Stimulated activated CD4-positive, alpha-beta T cell treated with anti-CD3 and anti-CD28 coated beads, Interleukin-4, amount 100 ng/mL, for 48 hours (primary cell): ENCODE results near the gene NKX2-2.

Experiments
- DNase-seq, 2 donors: peaks; one replicate each; pipeline ENCODE4 v3.0.0-alpha.2; 2020; ENCODE audit warnings: low read depth in 2 of 2

NKX2-2 gene

DNA sequence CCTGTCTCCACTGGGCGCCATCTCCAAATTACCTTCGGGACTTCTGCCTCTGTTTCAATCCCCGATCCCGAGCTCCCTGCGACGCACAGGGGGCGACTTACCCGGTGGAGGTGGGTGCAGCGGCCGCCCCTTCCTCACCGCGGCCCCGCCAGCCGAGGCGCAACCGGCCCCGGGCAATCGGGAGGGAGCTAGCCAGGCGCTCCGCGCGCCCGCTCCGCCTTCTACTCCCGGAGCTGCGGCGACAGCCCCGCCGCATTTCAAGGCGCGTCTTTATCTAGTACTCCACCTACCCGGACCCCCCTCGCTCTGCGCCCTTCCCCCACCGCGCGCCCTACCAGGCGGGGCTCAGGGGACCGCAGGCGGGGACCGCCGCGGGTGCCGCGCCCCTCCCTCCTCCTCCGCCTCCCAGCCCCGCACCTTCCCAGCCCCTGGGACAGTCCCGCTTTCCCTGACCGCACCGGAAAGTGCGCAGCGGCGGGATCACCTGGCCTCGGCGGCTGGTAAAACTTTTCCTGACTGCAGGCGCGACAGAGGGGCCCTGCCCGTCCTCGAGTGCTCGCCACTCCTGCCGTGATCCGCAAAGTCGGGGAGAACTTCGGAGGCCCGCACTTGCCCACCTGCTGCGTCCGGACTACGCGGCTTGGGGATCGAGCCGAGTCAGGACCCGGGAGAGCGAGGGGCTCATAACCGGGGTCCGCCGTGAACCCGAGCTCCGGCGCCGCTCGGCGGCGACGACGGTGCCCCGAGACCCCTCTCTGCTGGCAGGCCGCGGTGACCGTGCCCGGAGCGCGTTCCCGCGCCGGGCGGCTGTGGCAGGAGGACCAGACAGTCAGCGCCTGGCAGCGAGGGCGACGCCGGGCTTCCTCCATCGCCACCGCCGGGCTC lies 8.0 kb upstream of the NKX2-2 start:
- no peak for DNase-seq

DNA sequence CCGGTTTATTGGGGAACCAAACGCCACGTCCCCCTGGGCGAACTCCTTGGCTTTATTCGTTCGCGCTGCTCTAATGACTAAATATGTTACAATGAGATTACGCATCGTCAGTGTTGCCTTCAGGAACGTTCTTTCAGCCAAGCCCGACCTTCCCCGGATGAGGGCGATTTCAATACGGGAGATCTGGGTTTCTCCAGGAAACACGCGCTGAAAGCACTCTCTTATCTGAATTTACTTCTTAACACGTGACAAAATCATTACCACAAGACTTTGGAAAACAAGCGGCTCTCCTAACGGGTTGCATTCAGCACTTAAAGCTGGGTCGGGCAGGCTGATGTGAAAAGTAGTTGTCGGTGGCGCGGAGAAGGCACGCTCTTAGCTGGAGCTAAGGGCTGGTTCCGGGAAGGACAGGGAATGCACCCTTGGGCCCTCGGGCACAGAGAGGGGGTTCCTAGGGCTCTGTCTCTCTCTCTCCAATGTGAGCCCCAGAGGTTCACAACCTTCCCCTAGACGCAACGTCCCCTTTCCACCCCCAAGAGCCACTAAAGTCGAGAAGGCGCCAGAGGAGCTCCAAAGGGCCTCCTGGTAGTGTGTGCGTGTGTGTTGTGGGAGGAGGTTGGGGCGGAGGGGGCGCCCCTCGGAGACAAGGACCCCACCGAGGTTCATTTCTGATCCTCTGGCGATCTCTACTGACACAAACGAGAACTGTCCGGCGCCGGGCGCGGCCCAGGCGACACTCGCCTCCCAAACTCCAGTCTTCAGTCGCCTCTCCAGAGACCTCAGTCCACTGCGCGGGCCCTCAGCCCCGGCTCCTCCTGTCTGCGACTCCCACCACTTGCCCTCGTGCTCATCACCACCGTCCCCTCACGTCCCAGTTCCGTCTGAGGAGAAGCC lies 7.1 kb upstream of the NKX2-2 start:
- no peak for DNase-seq

DNA sequence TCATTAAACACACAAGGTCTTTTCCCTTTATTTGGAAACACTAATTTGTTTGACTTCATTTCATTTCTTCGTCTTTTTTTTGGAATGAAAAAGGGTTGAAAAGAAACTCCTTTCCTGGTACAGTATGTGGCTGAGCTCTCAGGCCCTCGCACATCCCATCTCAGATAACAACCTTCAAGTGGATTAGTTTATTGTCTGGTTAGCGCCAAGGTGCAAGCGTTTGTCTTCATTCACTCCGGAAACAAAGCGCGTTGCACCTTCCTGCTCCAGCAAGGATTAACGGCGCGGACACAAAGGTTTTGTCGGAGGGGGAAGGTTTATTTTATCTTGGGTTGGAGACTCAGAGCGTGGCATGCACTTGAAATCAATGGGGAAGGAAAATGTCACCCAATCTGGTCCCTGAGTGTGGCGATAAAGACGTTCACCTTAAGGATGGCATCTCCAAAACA lies 5.3 kb upstream of the NKX2-2 start:
- DNase-seq, result no peak

DNA sequence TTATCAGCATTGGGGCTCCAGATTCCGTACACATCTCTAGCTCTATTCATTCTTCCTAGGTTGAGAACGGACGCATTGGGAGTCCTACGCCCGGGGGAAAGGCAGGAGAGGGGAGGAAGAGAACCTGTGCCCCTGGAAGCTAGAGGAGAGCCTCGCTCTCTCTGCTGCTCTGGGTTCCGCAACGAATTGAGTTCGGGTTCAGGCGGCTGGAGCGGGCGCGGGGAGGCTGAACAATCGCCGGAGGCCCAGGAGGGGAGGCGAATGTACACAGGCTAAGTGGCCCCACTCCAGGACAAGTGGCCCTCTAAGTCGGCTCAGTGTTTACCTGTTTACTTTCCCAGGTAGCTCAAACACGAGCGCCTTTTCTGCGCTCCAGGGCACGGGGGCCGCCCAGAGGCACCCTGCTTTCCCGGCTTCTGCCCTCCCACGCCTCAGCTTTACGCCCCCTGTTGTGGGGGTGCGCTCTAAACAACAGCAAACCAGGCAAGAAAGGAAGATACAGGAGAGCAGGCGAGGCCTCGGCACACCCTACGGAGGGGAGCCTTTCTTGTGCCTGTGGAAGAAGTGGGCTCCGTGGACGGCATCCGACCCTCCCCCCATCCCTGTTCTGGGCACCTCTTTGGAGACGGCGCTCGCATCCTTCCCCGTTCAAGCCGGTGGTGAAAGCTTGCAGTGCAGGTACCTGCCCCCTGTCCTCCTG lies 4.6 kb upstream of the NKX2-2 start:
- no peak for DNase-seq

DNA sequence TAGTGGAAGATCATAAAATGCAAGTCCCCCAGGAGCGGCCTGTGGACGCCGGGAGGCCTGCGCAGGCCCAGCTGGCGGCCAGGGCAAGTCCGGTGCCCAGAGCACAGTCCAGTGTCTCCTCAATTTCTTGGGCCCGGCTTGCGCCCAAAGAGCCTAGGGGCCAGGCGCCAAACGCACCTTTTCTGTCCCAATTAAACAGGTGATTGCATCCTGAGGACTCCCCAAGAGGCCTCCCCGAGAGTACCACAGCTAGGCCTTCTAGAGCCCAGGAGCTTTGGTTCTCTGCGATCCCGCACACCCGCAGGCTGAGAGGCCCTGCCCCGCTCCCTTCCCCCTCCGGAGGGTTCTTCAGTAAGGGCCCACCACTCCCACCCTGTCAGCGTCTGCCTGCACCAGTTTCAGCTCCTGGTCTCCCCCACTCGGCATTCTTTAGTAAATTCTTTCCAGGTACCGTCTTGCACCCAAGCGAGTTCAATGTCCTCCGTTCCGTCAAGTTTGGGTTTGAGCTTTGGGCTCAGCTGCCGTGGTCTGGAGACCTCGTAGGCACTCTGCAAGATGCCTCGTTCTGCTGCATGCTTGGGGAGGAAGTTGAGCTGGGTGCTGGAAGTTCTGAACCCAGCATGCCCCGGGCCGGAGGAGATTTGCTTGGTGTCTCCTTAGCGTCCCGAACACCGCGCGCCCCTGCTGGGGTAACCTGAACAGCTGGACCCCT lies 3.9 kb upstream of the NKX2-2 start:
- DNase-seq, result no peak

DNA sequence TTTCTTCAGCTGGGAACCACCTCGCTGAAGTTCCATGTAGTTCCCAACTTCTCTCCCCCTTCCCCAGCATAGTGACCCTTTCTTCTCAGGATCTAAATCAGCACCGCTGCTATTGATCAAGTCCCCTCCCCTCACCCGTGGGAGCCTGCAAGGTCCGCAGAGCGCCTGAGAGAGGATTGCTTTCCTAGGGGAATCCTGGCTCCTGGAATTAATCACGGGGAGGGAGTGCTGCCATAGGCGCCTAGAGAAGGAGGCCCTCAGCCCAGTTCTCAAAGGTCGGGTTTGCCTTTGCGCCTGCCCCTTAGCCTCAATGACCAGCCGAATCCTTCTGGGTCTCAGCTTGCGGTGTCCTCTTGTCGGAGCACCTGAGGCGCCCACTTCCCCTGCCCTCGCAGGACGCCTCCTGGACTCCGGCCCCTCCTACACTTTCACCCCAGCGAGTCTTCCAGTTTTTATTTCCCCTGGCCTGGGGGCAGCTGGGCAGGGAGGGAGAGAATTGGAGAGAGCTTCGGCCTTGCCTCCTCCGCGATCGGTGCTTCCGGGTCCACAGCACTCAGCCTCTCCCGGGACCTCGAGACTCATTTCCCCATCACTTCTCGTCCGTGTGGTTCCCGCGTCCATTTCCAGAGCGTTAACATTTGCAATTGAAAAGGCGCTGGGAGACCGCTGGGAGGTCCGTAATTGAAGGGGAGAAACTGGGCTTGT lies 3.1 kb upstream of the NKX2-2 start:
- no peak for DNase-seq

DNA sequence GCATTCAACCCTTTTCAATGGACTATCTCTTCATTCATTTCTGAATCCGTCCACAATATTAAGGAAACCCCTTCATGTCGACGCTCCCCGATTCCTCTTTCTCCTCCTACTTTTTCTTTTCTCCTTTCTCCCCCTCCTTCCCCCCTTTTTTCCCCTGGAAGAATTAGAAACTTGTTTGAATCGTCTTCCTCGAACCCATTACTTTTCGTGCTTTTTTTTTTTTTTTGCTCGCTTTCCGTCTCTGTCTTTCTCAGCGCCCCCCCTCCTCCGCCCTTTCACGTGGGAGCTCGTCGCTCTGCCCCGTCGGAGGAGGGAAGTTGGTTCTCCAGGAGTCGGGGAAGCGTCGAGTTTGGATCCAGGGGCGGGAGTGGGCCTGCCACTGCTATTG lies 2.3 kb upstream of the NKX2-2 start:
- no peak for DNase-seq

DNA sequence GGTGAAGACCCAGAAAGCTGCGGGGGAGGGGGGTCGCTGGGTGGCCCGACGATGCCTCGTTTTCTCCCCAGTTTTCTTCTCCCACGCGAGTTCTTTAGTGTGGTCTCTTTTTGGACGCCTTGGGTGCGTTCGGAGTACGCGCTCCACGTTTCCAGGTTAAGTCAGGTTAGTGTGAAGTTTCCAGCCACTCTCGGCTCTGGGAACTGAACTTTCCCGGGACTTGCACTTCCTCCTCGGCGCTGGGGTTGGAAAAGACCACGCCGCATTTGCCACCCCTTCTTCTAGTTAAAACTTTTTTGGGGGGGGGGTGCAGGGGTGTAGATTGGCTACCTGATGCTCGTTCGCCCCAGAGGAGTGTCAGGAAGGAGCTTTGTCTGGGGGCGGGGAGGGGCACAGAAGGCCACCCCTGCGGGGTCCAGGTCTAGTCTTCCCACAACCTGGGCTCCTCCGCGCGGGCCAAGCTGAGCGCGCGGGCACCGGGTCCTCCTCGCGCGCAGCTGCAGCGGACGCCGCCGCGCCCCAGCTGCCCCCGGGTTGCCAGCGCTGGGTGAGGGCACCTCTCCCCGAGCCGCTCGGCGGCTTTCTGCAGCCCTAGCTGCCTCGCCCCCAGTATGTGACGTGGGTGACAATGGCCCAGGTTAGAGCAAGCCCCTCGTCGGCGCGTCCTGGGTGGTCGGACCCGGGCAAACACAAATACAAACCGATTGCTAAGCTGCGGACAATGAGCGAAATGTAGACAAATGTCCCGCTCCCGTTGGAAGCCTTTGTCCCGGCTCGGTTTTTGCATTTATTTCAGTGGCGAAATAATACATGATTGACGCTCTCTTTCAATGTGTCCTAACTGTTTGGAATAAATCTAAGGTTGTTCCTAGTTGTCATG lies 1.7 kb upstream of the NKX2-2 start:
- DNase-seq, result no peak

DNA sequence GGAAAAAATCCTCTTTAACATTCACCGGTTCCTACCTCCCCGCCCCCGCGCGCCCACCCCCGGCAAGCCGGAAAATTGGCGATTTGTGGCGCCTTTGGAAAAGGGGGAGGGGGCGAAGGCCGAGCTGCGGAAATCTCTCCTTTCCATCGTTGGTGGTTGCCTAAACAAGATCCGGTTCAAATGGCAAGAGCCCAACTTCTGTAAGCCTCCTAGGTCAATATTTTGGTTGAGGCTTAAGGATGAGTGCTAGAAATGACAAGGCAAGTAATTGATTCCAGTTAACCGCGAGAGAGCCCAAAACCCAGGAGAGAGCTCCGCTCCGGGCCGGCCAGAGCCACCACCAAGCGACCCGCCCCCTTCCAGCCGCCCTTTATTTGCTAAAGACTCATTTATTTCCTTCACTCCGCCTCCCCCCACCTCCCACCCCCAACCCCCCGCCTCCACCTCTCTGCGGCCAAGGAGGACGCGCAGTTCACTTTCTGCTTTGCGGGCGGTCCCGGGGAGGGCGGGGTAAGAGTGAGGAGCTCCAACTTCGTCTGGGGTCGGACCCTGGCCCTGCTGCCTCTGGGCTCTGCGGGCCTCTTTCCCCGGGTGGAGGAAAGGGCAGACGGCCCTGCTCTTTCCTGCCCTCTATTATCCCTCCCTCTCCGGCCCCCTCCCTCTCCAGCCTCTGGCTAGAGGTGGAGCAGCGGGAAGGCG lies 838 bp upstream of the NKX2-2 start:
- no peak for DNase-seq

DNA sequence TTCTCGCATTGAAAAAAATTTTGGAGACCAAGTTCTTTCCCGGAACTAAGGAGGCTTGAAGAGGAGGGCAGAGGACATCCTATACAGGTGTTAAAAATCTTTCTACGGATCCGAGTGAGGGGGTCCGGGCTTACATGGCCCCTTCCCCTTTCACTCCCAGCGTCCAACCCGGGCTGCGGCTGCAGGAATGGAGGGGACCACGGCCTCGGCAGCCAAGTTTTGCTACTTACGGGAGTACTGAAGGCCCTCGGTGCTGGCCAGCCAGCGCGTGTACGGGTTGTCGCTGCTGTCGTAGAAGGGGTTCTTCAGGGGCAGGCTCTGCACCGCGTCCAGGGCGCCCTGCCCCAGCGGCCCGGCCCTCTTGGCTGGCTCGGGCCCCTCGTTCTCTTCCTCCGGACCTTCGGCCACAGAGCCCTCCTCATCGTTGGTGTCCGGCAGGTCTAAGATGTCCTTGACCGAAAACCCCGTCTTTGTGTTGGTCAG lies 642 bp downstream of the NKX2-2 start:
- DNase-seq, result no peak

DNA sequence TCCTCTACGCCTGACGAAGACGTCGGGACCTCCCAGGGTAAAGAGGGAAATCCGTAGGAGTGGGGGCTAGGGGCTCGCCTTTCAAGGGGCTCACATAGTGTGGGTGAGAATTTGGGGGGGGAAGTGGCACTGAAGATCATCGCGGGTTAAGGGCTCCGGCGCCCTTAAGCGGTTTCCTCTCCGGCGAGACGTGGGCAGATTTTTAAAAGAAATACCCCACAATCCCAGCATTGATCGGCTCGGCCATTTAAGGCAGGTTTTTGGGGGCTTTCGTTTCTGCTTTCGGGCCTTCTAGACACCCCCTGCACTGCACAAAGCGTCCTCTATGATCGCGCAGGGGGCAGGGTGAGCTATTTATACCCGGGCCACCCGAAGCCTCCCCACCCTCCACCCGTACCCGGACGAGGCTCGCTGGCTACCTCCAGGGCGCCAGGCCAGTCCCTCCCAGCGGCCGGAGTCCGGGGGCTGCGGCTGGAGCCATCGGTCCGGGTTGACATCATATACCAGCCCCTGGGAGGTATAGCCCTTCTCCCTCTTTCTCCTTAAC lies 1.2 kb downstream of the NKX2-2 start:
- no peak for DNase-seq

DNA sequence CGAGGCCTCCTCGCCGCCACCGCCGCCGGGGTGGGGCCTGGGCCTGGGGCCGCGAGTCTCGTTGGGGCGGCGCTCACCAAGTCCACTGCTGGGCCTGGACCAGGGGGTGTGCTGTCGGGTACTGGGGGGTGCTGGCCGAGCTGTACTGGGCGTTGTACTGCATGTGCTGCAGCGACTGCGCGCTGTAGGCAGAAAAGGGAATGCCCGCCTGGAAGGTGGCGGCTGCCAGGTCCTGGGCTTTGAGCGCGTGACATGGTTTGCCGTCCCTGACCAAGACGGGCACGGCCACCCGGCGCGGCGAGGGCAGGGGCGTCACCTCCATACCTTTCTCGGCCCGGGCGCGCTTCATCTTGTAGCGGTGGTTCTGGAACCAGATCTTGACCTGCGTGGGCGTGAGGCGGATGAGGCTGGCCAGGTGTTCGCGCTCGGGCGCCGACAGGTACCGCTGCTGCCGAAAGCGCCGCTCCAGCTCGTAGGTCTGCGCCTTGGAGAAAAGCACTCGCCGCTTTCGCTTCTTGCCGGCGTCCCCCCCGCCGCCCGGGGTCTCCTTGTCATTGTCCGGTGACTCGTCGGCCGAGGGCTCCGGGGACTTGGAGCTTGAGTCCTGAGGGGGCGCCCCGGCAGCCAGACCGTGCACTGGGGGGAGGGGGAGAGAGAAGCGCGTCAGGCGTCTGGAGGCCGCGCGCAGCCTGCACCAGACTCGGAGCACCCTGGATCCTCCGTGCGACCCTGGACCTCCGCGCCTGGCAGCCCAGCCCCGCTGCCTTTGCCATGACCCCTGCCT lies 1.8 kb downstream of the NKX2-2 start:
- no peak for DNase-seq

DNA sequence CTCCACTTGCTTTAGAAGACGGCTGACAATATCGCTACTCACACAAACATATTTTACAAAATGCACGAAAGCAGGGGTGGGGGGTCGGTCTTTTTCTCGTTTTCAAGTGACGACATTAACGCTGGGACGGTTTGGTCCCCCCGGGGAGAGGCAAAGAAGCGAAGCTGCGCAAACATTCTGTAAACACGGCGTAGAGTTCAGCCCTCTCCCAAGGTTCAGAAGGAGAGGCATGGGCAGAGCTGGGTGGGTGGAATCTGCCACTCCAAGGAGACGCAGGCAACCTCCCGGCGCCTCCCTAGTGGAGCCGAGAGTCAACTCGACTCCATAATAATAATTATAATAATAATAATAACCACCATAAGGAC lies 2.4 kb downstream of the NKX2-2 start:
- DNase-seq, result no peak

DNA sequence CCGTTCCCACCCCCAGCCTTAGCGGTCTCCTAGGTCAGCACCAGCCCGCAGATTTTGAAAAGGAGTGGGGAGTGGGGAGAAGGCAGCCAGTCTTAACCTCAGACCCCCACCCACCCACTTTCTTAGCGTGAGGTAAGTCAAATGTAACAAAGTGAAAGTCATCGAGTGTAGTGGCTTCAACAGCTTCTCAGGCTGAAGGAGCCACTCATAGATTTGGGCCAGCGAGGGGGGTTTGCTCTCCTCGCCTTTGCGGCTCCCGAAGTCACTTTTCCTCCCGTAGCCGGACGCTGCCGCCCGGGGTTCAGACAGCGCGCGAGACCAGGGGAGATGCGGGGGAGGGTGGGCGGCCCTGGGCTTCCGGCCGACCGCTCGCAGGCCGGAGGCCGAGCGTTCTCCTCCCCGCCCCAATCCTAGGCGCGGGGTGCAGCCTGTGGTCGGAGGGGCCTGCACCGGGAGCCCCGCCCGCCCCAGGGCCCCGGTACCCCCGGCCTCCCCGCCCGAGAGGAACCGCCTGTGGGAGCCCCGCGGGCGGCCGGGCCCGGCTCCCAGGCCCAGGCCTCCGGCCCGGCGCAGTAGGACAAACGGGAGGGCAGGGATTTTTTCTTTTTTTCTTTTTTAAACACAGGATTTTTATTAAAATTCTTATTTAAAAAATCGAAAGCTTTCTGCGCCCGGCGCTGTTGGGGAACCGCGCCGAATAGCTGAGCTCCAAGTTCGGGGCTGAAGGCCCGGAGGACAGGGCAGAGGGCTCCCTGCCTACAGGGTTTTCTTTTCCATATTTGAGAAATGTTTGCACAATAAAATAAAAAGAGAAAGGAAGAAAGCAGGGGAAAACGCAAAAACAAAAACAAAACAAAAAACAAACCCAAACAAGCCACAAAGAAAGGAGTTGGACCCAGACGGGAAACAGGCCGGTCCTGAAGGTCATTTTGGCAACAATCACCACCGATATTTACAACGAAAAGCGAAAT lies 3.2 kb downstream of the NKX2-2 start:
- no peak for DNase-seq

DNA sequence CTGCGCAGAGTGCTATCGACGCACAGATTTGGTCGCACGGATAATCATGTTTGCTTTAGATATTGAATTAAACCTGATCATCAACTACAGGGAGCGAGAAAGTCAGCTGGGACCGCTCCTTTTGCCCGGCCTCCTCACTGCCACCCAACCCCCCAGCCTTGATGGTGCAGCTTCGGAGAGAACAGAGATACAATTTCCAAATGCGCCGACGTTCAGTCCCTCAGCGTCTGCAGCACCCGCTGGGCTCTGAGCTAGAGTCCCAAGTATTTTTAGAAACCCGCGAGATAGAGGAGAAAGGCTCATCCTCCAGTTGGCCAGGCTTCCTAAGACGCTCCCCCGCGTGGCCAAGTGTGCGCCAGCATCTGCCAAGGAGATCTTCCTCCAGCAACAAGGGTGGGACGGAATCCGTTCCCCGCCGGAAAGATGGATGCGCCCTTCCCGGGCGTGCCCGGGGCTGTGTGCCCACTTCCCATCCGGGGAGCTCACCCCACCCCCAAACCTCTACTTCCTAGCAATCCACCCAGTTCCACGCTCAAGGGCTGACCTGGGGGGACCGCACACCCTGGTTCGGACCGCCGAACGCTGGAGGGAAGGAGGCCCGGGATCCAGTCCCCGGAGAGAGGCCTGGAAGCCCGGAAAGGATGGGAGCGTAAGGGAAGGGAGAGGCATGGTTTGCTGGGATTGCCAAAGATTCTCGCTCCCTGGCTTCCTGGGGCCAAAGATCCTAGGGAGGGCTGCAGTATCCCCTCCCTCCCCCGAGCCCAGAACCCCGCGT lies 4.1 kb downstream of the NKX2-2 start:
- no peak for DNase-seq

DNA sequence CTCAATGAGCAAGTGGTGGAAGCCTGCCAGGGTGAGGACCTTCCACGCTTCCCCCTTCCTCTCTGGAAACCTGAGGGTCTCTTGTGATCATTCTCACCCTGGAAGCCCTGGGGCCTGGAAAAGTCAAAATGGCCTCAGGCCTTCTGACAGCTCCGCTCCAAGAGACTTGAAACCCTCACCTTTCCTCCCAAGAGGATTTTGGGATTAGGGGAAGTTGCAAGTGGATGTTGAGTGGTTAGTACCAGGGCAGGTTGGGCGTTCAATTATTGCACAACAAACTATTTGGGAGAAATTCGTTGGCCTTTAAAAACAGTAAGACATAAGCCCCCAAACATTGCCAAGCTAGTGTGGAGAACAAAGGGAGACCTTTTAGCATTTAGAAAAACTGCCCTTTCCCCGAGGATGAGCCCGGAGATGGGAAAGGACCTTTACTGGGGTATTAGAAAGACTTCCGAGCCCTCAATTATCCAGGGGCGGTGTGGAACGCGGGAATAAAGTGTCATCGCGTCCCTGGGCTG lies 4.7 kb downstream of the NKX2-2 start:
- DNase-seq, result no peak
